Measurements from ENCODE around the gene SLX4IP.

Gene SLX4IP

DNA sequence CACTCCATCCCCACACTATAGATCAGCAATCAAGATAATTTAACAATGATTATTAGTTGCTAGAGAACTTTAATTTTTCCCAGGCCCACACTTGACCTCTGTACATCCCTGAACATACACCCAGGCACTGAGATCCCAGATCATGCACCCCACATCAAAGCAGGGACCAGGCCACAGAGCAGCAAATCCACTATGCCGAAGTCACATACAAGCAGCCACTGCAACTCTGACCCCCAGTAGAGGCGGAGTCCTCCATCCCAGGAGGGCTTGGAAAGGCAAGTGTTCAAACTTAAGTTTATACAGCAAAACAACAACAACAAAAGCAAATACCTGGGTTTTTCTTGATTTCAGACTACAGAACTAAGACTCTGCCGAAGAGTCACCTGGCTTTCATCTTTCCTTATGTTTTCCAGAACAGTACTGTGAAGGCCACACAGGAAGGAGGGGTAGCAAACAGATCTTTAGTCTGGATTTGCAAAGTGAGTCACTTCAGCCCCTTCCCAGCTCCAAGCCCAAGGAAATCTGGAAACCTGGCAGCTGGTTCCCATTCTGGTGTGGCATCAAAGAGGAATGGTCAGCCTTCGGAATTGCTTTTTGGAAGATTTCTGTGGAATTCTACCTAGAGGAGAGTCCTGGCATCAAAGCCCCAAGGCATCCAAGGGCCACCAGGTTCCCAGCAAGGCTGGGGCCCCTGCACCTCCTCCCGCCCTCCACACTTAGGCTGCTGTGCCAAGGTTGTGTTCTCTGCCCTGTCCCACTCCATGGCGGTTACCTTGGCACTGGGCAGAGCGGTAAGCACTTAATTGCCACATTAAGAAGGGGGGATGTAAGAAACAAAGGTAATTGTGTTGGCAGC lies 231.3 kb downstream of the SLX4IP start:
- no peak for DNase-seq (ENCODE audit: low read depth)

DNA sequence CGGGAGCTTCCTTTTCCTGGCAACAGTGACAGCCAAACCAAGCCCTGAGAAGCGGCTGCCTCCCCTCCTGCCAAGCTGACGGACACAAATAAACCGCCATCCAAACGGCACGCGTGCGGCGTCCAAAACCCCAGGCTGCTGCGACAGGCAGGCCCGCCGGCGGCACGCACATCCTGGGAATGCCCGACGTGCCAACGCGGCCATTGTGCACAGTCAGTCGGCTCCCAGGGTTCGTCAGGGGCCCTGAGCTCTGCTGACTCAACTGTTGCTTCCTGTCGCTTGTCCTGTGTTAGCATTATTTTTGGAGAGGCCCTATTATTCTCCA lies 231.9 kb downstream of the SLX4IP start:
- no peak for DNase-seq (ENCODE audit: low read depth)

DNA sequence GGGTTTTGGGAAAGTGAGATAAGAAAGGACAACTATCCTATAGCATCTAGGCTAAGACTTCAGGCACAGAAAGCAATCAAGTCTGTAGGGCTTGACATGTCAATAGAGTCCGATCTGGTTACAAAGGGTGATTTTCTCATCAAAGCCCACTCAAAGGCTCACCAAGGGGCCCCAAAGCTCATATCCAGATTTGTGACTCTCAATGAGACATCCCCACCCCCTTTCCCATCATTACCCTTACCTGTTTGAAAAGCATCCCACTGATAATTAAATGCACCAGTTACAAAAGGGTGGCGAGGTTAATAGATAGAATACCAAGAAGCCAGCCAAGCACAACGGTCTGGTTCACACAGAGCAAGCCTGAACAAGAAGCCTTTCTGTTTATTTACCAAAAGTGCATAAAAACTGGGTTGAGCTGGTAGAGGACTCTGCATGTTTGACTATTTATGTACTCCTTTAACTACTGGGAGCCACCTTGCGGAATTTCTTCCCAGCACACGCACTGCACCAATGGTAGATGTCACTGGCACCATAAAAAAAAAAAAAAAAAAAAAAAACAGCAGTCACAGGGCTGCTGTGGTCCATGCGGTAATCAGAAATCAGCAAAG lies 232.6 kb downstream of the SLX4IP start:
- no peak for DNase-seq (ENCODE audit: low read depth)

DNA sequence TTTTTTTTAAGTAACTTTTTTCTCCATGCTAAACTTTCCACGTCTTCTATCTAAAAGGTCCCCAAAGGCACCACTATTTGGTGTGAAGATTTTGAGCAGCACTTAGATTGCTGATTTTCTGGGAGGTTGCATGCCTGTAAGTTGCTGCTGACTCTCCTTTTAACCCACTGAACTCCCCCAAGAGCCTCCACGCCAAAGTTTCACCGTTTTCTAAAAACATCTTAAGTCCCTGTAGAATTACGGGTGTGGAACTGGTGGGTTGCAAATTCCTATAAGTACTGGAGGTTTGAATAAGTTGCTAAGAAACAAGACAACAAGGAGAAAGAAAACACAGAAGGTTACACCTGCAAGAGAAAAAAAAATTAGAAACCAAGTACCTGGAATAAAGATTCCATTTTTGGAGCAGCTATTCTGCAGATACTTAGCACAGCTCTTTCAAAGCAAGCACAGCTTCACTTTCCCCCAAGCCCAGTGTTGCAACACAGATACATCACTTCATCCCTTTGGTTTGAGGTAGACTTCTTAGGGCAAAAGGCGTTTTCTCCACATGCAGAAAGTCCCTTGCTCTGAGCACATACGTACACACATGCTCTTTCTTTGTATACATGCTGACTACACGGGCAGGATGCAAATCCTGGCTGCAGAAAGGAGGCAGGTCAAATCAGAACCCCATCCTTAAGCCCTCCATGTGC lies 233.7 kb downstream of the SLX4IP start:
- no peak for DNase-seq (ENCODE audit: low read depth)

DNA sequence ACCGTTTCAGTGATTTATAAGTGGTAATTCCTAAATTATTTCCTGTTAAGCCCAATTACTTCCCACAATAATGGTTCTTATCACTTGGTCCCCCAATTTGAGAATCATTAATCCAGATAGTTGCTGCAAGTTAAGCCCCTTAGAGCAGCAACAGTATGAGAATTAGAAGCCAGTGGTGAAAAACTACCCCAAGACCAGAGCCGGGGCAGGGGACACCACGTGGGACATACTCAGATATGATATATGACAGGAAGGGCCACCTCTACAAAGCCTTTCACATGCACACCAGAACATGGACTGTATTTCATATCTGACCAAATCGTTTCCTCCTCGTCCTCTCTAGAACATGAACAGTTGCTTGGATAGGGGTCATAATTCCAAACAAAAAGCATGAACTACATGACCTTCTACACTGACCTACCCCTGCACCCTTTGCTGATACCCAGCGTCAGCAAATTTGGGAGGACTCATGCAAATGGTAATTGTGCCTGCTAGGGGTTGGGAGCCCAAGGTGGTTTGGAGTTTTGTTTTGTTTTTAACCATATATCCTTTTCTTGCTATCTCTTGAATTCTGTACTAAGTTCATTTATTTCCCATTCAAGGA lies 234.8 kb downstream of the SLX4IP start:
- DNase-seq (ENCODE audit: low read depth): no peak

DNA sequence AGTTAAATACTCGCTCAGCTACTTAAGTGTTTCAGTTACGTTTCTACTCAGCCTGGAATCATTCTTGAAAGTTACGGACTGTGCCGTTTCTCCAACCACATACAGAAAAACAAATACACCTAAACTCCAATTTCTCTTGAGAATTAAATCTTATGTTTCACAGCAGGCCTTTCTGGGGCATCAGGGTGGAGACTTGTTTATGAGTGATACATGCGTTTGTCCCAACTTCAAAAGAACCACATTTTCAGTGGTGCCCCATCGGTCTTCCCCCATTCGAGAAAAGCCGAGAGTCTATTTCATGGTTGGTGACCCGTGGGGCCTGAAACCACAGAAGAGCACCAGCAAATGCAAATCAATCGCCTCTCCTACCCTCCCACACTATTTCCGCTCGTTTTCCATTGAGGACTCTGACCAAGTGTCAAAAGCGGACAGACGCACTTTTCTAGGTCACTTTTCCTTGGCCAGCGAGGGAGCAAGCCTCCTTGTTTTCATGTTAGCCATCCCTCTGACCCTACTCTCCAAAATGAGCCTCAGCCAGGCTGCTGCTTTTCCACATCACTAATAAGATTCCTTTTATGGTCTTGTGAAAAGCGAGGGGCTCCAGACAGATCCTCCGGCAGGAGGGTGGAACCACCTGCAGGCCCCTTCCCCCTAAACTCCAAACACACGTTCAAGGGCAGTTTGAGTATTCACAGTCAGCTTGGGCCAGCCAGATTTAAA lies 235.6 kb downstream of the SLX4IP start:
- no peak for DNase-seq (ENCODE audit: low read depth)

DNA sequence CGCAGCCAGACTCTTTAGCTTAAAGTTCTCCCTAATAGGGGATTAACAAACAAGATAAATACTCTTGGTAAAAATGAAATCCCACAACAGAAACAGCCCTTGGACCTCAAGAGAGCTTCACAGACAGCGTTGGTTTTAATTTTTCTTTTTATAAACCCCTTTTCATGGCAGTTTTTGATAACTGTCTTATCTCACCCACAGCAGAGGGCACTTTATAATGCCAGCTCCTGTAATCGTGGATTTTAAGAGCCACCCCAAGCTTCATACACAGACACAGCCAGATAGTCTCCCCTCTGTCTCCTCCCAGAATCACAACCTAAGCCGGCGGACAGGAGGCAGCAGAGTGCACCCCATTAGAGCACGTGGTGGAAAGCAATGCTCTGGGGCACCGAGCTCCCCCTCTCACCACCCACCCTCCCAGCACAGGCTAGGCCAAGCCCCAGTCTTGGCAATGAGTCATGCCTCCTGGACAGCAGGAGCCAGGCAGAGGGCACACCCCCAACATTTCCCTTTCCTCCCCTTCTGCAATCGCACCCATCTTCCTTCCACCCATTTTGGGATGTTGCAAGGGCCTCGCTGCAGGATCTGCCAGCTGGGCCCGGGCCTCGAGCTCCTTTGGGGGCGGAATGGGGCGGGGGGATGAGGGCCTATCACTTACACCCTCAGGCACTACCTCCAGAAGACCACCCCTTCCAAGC lies 236.3 kb downstream of the SLX4IP start:
- peak; percentile 64 for DNase-seq (ENCODE audit: low read depth)

DNA sequence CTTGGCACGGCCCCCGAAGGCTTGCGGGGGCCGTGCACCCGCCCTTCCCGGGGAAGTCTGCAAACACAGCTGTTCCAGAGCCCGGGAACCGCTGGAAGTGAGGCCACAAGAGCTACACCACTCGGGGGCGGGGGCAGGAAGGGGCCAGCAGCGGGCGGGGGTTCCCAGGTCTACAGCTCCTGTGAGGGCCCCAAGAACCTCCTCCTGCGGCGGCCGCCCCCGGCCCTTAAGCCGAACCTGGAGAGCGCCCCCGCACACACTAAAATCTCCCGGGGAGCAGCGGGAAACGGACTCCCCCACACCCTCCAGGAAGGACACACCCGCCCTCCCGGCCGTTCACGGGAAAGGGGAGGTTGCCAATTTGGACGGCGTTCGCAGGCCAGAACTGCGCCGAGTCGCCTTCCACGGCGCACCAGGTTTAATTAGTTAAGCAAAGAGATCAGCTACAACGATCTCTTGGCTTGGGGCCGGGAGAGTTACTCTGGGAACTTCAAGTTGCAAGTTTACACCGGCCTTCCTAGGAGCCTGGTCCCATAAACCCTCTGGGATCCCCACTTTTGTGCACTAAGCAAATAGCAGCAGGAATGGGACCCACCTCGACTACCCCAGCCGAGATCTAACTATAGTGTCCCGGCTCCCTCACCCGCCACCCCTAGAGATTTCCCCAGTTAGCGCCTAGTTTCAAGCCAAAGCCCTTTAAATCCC lies 237.0 kb downstream of the SLX4IP start:
- DNase-seq (ENCODE audit: low read depth): no peak

DNA sequence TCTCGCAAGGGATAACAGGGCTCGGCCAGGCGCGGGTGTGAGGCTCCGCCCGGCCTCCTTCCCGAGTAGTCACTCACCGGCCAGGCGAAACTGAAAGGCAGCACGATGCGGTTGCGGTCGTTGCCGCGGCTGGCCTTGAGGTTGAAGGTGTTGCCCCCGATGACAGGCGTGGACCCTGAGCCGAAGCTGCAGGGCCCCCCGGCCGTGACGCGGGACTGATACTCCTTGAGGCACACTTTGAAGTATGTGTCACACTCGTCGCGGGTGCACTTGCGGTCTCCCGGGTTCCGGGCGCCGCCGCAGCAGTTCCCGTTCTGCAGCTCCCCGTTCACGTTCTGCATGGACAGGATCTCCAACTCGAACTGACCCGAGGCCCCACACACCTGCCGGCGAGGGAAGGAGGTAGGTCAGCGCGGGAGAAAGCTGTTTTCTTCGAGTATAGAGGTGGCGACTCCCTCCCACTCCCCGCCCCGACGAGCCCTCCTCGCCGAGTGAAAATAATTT lies 237.6 kb downstream of the SLX4IP start:
- no peak for DNase-seq (ENCODE audit: low read depth)

DNA sequence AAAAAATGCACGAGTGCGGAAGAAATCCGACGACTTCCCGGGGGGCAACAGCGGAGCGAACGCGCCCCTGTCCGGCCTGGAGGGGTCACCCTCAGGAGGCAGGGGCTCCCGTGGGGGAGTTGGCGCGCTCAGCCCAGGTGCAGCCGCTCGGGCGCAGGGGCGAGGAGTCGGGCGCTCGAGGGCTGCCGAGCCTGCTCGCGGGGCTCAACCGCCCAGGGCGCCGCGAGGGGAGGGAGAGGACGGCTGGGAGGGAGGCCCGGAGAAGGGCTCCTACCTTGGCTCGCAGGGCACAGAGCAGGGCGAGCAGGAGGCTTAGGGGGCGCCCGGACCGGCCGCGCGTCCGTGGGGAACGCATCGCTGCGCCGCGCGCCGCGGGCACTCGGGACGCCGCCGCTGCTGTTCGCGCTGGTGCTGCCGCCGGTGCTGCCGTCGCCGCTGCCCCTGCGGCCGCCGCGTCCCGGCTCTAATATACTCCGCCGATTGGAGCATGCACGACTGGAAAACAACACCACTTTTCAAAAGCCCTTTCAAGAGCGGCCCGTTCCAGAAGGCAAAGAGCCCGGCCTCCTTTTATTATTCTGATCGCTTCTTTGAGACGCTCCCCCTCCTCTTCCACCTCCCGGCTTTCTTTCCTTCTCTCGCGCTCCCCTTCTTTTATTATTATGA lies 238.2 kb downstream of the SLX4IP start:
- DNase-seq (ENCODE audit: low read depth): no peak

DNA sequence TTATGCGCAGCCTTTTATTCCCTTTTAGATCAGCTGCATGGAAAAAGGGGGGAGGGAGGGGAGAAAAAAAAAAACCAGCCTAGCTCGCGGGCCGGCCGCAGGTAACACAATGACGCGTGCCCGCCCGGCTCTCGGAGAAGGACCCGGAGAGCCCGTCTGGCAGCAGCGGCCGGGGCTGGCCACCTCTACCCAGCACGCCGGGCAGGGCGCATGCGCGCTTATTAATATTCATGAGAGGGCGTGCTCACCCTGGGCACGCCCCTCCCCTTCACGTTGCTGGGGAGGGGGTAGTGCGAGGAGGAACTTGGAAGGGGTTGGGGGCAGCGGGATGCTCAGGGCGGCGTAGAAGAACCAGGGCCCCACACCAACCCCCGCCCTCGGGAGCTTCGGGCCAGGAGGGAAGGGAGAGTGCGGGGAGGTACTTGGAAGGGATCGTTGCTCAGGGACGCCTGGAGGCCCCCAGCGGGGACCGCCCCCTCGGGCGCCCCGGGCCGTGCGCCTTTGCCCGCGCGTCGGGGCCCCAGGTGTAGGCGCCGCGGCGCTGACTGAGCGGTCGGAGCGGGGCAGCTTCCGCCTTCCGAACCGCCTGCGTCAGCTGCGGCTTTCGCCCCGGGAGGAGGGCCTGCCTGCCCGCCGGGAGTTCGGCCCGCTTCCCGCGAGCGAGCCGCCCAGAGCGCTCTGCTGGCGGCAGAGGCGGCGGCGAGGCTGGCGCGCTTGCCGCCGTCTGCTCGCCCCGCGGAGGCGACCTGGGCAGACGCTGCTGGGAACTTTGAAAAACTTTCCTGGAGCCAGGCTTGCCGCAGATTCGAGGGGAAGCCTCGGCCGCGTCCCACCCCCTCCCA lies 239.0 kb downstream of the SLX4IP start, which contains the start of gene JAG1:
Gene JAG1, minus strand, starts transcription at position 158 of the 842 bp plus-strand sequence. CDS start 469 bp downstream, outside the sequence.
- DNase-seq (ENCODE audit: low read depth): peak; percentile 74

DNA sequence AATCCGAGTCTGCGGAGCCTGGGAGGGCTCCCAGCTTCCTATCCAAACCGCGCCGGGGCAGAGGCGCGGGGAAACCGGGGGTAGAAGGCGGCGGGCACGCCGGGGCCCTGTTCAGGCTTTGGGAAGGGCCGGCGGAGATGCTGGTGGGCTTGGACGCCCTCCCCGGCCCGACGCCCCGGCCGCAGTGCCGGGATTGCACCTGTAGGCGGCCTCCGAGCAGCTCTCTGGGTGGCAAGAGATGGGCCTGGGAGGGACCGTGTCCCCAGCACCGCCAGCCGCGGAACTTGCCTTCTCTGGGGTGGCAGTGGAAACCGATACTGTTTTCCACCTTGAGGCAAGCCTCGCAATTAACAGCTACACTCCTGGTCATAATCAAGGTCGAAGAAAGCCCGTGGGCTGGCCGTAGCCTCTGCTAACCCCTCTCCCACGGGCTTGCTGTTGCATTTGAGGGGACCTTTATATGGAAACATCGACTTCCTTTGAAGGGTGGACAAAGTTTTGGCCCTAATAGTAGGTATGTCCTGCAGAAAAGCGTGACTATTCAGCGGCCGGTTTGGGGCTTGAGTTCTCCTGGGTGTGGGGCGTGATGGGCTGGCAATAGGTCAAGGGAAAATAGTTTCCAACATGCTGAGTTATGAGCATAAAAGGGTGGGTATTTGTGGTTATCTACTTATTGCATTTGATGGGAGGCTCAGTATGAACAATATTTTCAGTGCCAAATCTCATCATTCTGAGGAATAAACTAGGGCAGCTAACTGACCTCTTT lies 239.8 kb downstream of the SLX4IP start:
- peak; percentile 24 for DNase-seq (ENCODE audit: low read depth)

DNA sequence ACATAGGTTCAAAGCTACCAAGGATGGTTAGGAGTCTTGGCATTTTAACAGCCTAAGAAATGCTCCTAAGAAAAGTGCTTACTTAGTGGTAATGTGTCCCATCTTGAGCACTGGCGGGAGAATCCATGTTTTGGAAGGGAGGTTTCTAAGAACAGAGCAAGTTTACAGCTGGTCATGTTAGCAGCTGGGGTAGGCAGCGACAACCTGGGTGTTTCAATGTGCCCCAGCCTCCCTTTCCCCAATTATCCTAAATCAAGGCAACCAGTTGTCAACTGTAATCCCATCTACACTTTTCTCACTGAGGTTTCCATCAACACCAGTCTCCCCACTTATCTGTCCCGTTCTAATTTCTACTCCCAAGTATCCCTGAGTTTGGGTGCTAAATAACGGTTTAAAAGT lies 240.3 kb downstream of the SLX4IP start:
- no peak for DNase-seq (ENCODE audit: low read depth)

DNA sequence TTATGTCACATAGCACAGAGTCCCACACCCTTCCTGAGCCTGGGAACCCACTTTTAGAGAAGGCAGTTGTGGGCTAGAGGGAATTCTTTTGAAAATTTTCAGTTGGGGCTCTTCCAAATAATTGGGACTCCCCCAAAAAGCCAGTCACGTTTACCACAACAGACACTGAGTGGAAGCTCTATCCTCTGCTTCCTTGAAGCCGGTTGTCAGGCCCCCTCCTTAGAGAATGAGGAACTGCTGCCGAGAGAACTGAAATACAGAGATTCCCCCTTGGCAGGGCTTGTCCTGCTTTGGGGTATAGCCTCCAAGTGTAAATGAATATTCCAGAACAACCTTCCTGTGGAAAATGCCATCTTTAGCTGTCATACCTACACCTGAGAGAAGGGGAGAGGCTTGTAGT lies 241.4 kb downstream of the SLX4IP start:
- no peak for DNase-seq (ENCODE audit: low read depth)

Measured in HS-5 (cell line).